Measurements from ENCODE around the gene SLC26A8.
"Not testable (repeated sequence)": the region's sequence is repeated elsewhere in the genome, so short reads cannot be mapped to it uniquely, and the experiment has no call there.

Gene SLC26A8

DNA sequence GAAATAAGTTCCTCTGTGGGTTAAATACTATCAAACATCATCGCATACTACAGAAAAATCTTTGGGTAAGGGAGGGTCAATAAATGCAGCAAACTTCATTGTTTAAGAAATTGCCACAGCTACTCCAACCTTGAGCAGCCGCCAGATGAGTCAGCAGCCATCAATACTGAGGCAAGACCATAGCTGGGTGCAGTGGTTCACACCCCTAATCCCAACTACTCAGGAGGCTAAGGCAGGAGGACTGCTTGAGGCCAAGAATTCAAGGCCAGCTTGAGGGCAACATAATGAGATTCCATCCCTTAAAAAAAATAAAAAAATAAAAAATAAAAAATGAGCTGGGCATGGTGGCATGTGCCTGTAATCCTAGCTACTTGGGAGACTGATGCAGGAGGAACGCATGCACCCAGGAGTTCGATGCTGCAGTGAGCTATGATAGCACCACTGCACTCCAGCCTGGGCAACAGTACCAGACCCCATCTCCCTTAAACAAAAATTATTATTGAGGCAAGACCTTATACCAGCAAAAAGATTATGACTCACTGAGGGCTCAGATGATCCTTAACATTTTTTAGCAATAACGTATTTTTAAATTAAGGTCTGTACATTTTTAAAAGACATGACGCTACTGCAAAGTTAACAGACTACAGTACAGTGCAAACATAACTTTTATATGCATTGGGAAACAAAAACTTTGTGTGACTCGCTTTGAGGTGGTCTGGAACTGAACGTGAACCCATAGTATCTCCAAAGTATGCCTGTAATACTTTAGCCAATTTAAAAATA, 112.4 kb downstream of the SLC26A8 start:
- DNase-seq (ENCODE audit: low read depth) = no peak

GRCh38 chr6:35909571-35909970, 114.9 kb downstream of the SLC26A8 start:
- not testable (repeated sequence) for DNase-seq (ENCODE audit: low read depth)

- not testable (repeated sequence) for DNase-seq (ENCODE audit: low read depth)
Measured at GRCh38 chr6:35908753-35909401, 115.6 kb downstream of the SLC26A8 start.

GRCh38 chr6:35907750-35908149, 116.7 kb downstream of the SLC26A8 start:
- no peak for DNase-seq (ENCODE audit: low read depth)

- no peak for DNase-seq (ENCODE audit: low read depth)
Measured at GRCh38 chr6:35906499-35906846, 118.0 kb downstream of the SLC26A8 start.

GRCh38 chr6:35905841-35906498, 118.5 kb downstream of the SLC26A8 start:
- no peak for DNase-seq (ENCODE audit: low read depth)

DNA sequence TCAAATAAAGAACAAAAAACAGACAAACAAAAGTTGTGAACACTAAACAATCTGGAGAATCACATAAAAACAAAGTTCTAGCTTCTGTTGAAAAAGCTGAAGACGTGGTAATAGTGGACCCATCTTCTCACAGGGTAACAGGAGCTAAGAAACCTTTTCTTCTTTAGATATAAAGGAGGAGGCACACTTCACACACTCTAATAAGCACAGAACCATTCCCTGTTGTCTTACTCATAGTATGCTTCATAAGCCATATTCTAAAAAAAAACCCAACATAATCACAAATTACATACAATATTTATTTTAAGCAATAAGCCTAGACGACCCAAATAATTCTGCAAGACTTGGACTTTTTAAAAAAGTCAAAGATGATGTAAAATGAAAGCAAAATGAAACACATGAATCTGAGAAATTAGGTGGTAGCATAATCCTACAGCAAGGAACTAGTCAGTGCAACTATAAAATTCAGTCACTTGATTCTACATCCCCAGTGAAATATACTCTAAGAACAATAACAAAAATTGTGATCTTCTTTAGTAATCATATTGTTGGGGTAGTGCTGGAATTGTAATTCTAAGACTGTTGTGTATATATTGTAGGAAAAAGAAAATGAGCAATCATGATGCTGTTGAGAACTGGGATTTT, 119.2 kb downstream of the SLC26A8 start:
- no peak for DNase-seq (ENCODE audit: low read depth)

GRCh38 chr6:35903679-35904078, 120.8 kb downstream of the SLC26A8 start:
- DNase-seq (ENCODE audit: low read depth) = no peak

DNA sequence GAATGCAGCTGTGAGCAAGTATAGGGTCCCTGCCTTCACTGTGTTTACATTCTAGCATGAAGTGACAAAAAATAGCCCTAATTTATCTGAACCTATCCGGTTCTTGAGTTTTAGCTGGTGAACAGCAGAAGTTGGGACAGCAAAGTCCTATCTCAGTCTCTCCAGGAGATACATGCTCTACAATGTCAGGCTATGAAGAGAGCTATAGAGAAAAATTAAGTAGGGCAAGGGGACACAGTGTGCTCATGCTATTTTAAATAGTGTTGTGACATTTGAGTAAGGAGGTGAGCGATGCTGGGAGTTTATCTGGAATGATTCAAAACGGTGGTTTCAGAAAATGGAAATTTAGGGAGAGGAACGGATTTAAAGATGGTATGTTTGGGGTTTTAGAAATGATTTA, 124.0 kb downstream of the SLC26A8 start:
- DNase-seq (ENCODE audit: low read depth) = no peak

GRCh38 chr6:35898003-35898402, 126.4 kb downstream of the SLC26A8 start:
- DNase-seq (ENCODE audit: low read depth) = no peak

- no peak for DNase-seq (ENCODE audit: low read depth)
Measured at GRCh38 chr6:35897486-35897885, 127.0 kb downstream of the SLC26A8 start.

GRCh38 chr6:35897036-35897435, 127.4 kb downstream of the SLC26A8 start:
- no peak for DNase-seq (ENCODE audit: low read depth)

GRCh38 chr6:35896228-35896627, 128.2 kb downstream of the SLC26A8 start:
- no peak for DNase-seq (ENCODE audit: low read depth)

GRCh38 chr6:35895560-35895959, 128.9 kb downstream of the SLC26A8 start:
- no peak for DNase-seq (ENCODE audit: low read depth)

GRCh38 chr6:35894776-35895175, 129.7 kb downstream of the SLC26A8 start:
- DNase-seq (ENCODE audit: low read depth) = no peak

Data from stimulated activated CD8-positive, alpha-beta memory T cell treated with anti-CD3 and anti-CD28 coated beads, Interleukin-7, amount 100 ng/mL, for 24 hours (primary cell).